Measurements from ENCODE around the gene RNF115.

The RNF115 gene

DNA sequence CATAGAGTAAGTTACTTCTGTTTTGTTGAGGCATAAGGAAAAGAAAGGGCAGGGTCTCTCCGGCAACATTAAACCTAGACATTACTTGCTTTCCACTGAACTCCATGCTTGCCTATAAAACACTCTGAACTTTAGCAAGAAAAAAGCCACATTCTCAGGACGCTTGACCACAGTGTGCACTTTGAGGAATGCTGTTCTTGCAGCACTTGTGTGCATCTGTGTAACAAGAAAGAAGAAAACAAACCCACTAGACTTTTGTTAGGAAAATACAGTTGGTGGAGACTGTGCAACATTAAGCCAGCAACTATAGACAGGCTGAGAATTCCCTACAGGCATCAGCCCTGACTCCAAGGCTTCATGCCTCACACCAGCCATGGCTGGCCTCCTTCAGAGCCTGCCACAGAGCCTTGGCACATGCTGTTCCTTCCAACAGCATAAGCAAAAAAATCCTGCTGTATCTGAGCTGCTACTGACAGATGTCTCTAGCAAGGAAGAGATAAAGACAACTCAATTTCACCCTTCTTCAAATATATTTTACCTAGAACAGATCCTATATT lies 122.5 kb downstream of the RNF115 start:
- peak; percentile 40 for DNase-seq (ENCODE audit: low read depth)

DNA sequence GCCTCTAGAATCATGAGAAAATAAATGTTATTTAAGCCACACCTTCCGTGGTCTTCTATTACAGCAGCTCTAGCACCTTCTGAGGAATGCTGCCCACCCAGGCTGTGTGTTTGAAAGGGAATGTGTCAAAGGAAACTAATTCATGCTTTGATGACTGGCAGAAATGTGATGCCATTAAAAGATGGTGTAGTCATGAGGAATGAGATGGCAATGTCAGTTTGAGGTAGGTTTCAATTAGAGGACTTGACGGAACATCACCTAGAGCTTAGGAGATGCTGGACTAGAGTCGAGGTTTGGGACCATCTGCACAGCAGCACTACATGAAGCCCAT lies 127.3 kb downstream of the RNF115 start:
- no peak for DNase-seq (ENCODE audit: low read depth)

DNA sequence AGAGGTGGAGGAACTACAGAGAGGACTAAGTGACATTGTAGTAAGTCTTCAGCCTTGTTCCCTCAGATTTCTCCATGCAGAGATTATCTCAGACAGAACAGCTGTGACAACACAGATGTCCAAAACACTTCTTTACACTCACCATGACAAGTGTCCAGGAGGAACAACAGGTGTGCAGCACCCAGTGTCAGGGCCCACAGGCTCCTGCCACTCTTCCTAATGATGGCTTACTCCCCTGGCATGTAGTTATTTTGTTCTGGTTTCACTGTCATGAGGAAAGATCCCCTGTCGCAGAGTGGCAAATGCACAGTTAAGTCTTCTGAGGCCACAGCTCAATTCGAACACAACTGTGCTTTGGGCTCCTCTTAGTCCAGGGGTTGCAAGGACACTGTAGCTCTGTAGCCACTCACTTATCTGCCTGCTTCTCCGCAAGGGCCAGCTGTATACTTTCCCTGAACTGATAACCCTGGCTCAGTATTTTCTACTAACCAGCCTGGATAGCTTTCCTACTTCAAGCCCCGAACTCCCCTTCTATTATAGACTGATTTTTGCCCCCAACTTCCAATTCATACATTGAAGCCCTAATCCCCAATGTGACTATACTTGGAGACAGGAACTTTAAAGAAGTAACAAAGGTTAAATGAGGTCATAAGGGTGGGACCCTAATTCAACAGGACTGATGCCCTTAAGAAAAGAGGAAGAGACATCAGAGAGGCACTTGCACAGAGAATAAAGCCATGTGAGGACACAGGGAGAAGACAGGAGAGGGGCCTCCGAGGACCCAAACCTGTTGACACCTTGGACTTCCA lies 127.9 kb downstream of the RNF115 start:
- no peak for DNase-seq (ENCODE audit: low read depth)

DNA sequence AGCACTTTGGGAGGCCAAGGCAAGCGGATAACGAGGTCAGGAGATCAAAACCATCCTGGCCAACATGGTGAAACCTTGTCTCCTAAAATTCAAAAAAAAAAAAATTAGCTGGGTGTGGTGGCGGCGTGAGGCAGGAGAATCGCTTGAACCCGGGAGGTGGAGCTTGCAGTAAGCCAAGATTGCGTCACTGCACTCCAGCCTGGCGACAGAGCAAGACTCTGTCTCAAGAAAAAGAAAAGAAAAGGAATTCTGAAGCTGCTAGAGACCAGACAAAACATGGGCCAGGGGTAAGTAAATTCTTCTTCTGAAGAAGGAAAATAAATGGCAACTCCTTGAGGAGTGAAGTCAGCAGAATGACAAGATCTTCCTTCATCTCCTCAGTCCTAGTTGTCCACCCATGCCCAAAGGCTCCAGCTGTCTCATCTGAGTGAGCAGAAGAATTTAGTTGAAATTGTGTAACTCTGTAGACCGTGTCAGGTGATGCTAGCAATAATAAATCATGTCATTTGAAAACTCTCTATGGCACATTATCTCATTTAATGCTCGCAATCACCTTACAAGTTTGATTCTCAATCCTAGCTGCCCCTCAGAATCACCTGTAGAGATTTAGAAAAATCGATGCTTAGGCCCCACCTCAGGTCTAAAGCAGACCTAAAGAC lies 131.0 kb downstream of the RNF115 start:
- DNase-seq (ENCODE audit: low read depth) = peak; percentile 12

DNA sequence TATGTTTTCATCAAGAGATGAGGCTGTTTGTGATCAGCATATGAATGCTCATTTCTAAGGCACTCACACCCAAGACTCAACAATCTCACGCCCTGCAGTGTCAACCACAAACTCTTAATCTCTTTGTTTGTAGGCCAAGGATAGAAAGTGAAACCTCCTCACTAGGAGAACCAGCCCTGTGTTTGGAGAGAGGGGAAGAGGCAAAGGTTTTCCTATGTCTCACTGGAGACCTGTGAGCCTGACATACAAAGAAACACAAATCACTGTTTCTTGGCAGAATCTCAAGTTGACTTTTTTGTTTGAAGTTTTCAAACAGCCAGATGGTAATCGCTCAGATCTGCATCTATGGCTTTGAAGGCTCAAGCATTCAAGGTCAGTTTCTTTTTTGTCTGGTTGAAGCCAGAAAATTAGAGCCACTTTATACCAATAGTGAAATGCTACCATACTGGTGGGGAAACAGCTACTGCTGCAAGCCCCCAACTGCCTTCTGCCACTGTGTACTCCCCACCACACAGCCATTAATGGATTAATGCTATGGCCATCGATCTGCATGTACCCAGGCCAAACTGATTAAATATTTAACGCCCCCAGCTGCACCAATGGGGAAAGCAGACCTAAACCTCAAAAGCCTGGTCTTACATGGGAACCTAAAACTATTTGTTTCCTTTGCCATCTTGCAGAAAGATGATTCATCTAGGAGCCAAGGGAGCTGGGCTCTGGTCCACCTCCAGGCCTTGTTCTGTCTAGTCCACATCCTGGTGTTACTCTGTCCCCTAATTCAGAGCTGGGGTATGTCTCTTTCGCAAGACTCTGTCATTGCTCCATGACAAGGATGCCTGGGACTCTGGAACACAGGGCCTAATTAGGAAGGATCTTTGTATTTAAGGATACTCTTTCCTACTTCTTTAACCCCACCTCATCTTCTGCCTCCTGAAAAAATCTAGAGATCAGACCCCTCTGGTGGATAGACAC lies 133.0 kb downstream of the RNF115 start:
- DNase-seq (ENCODE audit: low read depth) = peak; percentile 64

DNA sequence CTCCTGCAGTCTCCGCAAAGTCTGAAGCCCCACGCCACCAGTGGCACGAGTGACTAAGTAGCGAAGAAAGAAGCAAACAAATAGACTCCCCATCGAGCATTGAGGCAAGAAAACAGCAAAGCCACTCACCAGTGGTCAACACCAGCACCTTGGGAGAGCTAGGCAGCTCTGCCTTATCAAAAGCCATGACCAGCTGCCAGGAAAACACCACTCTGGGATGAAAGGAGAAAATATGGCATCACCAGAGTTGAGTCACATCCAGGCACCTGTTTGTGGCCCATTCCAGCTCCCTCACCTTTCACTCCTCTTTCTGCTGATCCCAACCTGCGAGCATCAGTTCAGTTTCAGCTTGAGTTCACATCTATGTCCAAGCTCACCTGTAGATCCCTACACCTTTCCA lies 134.0 kb downstream of the RNF115 start:
- DNase-seq (ENCODE audit: low read depth) = no peak

DNA sequence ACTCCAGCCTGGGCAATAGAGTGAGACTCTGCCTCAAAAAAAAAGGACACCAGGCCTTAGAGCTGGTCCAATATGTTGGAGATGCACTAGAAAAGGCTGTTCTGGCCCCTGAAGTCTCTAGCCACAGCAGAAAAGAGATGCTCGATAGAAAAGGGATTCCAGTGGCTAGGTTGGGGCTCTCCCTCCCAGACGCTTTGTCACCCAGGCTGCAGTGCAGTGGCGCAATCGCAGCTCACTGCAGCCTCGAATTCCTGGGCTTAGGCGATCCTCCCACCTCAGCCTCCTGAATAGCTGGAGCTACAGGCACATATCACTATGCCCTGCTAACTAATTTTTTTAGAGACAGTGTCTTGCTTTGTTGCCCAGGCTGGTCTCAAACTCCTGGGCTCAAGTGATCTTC lies 135.0 kb downstream of the RNF115 start:
- DNase-seq (ENCODE audit: low read depth) = no peak

Data from amniotic epithelial cell (primary cell).